GM12878 (cell line): ENCODE data around the gene UBE2G2. TPM values are rescaled to one million over a fixed set of nuclear protein-coding genes. Genes with fewer than 3 reads are reported as not detected.

Source experiments
- CHD4 ChIP-seq: fragments of 200-600 bp; sonication (generic); IDR thresholded peaks from 2 replicates; pipeline ENCODE4 v1.6.1; 2016; ENCODE audit warnings: mild to moderate bottlenecking
- HCFC1 ChIP-seq: fragments of 150-350 bp; IDR thresholded peaks from 2 replicates; pipeline ENCODE4 v1.6.1; 2014; ENCODE audit warnings: low read length
- HDAC2 ChIP-seq: fragments of 200-600 bp; sonication (generic); IDR thresholded peaks from 2 replicates; pipeline ENCODE4 v1.6.1; 2017
- IRF4 ChIP-seq: IDR thresholded peaks from 2 replicates; pipeline ENCODE4 v1.6.1; 2011; ENCODE audit warnings: low read depth, low read length
- MYB ChIP-seq: fragments of 150-350 bp; IDR thresholded peaks from 2 replicates; pipeline ENCODE4 v1.6.1; 2014; ENCODE audit warnings: mild to moderate bottlenecking, low read depth, low read length, borderline replicate concordance
- NFIC ChIP-seq: IDR thresholded peaks from 2 replicates; pipeline ENCODE4 v1.6.1; 2012; ENCODE audit warnings: low read depth, mild to moderate bottlenecking, inconsistent platforms, low read length, moderate library complexity
- NR2C2 ChIP-seq: IDR thresholded peaks from 2 replicates; pipeline ENCODE4 v1.6.1; 2011; ENCODE audit warnings: borderline replicate concordance, low read depth; ENCODE audit not compliant: control insufficient read depth, insufficient read length
- PBX3 ChIP-seq: IDR thresholded peaks from 2 replicates; pipeline ENCODE4 v1.6.1; 2011; ENCODE audit warnings: mild to moderate bottlenecking, low read depth, low read length, moderate library complexity; ENCODE audit not compliant: insufficient replicate concordance
- POLR2AphosphoS2 ChIP-seq: IDR thresholded peaks from 2 replicates; pipeline ENCODE4 v1.6.1; 2011; ENCODE audit warnings: low read depth, mild to moderate bottlenecking, low read length, improper control_type of control experiment, moderate library complexity
- RFX5 ChIP-seq: IDR thresholded peaks from 2 replicates; pipeline ENCODE4 v1.6.1; 2011; ENCODE audit warnings: low read depth, low read length, improper control_type of control experiment
- SMAD5 ChIP-seq: IDR thresholded peaks from 2 replicates; pipeline ENCODE4 v1.6.1; 2016; ENCODE audit warnings: antibody characterized with exemption, low read depth
- SP1 ChIP-seq: IDR thresholded peaks from one replicate; pipeline ENCODE4 v1.6.1; 2011; ENCODE audit warnings: low read depth, low read length
- USF2 ChIP-seq: IDR thresholded peaks from 2 replicates; pipeline ENCODE4 v1.6.1; 2011; ENCODE audit warnings: low read depth, low read length, improper control_type of control experiment, borderline replicate concordance
- ZBTB40 ChIP-seq: fragments of 450-650 bp; IDR thresholded peaks from 2 replicates; pipeline ENCODE4 v1.6.1; 2016; ENCODE audit warnings: mild to moderate bottlenecking, moderate library complexity, borderline replicate concordance
- polyA plus RNA-seq, 11 experiments: library from polyadenylated mRNA; depleted of rRNA in 4 of 11; unstranded in 6 of 11; stranded (reverse) in 5 of 11; fragments of >200 nt; fragmentation: Nextera tagmentation in 4 of 11; fragmentation: Illumina TruSeq in 1 of 11; extraction: Ambion mirVana in 4 of 11; extraction: Trizol in 1 of 11; gene quantifications; 1 replicate in 1 of 11; 2 replicates in 10 of 11; pipeline versions ENCODE4 v1.2.1 to v1.2.3, GENCODE V29; 2011 to 2016; ENCODE audit warnings: inconsistent platforms in 2 of 11, missing spikeins in 2 of 11, low read depth in 1 of 11
- total RNA-seq, 4 experiments: library from RNA; depleted of rRNA in 3 of 4; stranded (reverse); fragments of >200 nt in 3 of 4; fragmentation: Illumina TruSeq in 1 of 4; extraction: Trizol in 1 of 4; gene quantifications; 2 replicates each; pipeline versions ENCODE4 v1.2.1 to v1.2.3, GENCODE V29; 2013 to 2021
- TF ChIP-seq, protein P1 (sequence below): fragments of 450-650 bp; formaldehyde crosslinking; IDR thresholded peaks from 2 replicates; pipeline ENCODE4 v1.4.0; 2022; ENCODE audit warnings: mild to moderate bottlenecking, moderate library complexity
- TF ChIP-seq, protein P2 (sequence below): fragments of 450-650 bp; IDR thresholded peaks from 2 replicates; pipeline ENCODE4 v1.6.1; 2014; ENCODE audit warnings: mild to moderate bottlenecking
- TF ChIP-seq, protein P3 (sequence below): fragments of 450-650 bp; IDR thresholded peaks from 2 replicates; pipeline ENCODE4 v1.6.1; 2016; ENCODE audit warnings: mild to moderate bottlenecking

UBE2G2 gene
- total and polyA plus RNA-seq, 10 of the 15 experiments (the other 5 are each of a cell fraction or from before 2014, with no cell fraction given): 27.0 to 139 (median 75.9) TPM

DNA sequence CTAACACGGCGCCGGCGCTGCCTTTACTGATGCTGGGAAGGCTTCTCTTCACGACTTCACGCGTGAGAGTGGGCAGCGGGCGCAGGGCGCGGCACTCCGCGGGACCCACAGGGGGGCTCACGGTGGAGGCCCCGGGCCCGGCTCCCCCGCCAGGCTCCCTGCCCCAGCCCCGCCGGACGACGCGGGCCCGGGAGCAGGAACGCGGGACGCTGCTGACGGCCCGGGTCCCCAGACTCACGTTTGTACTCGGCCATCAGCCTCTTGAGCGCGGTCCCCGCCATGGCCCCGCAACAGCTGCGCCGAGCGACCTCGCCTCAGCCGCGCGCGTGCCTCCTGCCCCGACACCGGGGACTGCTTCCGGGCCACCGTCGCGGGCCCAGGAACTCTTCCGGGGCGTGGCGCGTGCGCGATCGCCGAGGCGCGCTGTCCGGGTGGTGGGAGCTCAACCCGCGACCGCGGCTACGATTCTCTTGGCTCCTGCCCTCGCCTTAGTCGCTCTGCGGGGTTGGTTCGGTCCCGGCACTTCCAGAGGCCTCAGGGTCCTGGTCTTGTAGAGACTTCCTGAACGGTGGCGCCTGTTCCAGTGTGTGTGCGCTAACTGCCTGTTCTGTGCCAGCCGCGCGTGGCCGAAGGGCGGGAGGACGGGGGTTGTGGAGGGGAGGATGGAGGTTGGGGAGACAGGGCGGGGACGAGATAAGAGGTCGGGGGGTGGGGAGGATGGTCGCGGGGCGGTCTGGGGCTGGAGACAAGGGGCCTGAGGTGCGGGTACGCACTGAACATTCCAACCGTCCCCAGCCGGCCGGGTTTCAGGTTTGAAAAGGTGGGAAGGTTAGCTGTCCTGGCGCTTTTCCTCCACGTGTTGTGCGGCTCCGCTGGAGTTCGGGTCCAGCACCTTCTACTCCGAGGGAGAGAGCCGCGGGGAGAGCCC is at the start of gene UBE2G2 (continued):
- no peak for TF ChIP-seq MYB
- TF ChIP-seq, protein P1, sequence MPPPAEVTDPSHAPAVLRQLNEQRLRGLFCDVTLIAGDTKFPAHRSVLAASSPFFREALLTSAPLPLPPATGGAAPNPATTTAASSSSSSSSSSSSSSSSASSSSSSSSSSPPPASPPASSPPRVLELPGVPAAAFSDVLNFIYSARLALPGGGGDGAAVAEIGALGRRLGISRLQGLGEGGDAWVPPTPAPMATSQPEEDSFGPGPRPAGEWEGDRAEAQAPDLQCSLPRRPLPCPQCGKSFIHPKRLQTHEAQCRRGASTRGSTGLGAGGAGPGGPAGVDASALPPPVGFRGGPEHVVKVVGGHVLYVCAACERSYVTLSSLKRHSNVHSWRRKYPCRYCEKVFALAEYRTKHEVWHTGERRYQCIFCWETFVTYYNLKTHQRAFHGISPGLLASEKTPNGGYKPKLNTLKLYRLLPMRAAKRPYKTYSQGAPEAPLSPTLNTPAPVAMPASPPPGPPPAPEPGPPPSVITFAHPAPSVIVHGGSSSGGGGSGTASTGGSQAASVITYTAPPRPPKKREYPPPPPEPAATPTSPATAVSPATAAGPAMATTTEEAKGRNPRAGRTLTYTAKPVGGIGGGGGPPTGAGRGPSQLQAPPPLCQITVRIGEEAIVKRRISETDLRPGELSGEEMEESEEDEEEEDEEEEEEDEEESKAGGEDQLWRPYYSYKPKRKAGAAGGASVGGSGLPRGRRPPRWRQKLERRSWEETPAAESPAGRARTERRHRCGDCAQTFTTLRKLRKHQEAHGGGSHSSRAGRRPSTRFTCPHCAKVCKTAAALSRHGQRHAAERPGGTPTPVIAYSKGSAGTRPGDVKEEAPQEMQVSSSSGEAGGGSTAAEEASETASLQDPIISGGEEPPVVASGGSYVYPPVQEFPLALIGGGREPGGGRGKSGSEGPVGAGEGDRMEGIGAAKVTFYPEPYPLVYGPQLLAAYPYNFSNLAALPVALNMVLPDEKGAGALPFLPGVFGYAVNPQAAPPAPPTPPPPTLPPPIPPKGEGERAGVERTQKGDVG (CRISPR knock-in tag): no peak
- TF ChIP-seq, protein P2, sequence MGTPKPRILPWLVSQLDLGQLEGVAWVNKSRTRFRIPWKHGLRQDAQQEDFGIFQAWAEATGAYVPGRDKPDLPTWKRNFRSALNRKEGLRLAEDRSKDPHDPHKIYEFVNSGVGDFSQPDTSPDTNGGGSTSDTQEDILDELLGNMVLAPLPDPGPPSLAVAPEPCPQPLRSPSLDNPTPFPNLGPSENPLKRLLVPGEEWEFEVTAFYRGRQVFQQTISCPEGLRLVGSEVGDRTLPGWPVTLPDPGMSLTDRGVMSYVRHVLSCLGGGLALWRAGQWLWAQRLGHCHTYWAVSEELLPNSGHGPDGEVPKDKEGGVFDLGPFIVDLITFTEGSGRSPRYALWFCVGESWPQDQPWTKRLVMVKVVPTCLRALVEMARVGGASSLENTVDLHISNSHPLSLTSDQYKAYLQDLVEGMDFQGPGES: no peak
- TF ChIP-seq SP1: no peak
- TF ChIP-seq CHD4: no peak
- TF ChIP-seq, protein P3, sequence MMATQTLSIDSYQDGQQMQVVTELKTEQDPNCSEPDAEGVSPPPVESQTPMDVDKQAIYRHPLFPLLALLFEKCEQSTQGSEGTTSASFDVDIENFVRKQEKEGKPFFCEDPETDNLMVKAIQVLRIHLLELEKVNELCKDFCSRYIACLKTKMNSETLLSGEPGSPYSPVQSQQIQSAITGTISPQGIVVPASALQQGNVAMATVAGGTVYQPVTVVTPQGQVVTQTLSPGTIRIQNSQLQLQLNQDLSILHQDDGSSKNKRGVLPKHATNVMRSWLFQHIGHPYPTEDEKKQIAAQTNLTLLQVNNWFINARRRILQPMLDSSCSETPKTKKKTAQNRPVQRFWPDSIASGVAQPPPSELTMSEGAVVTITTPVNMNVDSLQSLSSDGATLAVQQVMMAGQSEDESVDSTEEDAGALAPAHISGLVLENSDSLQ: peak; percentile 24; the same call in 1 of the 2 replicates
- TF ChIP-seq ZBTB40: peak; percentile 92
- TF ChIP-seq RFX5: no peak
- peak; percentile 72 for TF ChIP-seq HCFC1
- TF ChIP-seq PBX3: no peak
- TF ChIP-seq HDAC2: no peak
- peak; percentile 78; the same call in 1 of the 2 replicates for TF ChIP-seq POLR2AphosphoS2
- peak; percentile 95 for TF ChIP-seq NR2C2
- no peak for TF ChIP-seq USF2
- 0 out of 2 replicates have a peak, but pooled peaks have one; percentile 17 for TF ChIP-seq IRF4
- no peak for TF ChIP-seq NFIC
- TF ChIP-seq SMAD5: peak; percentile 77
